Umbilical cord (tissue), 2 donors: ENCODE measurements around the gene GRIP2. TPM values are rescaled to one million over a fixed set of nuclear protein-coding genes. Genes with fewer than 3 reads are reported as not detected.
A peak's percentile ranks its signal among the peaks of the same experiment; 100 is the strongest.

Experiments
- DNase-seq: peaks from one replicate; pipeline ENCODE4 v3.0.0-alpha.2; 2015; ENCODE audit warnings: low spot score
- total RNA-seq: library from RNA; depleted of rRNA; stranded (reverse); fragments of >200 nt; gene quantifications from one replicate; pipeline ENCODE4 v1.2.3, GENCODE V29; 2014; ENCODE audit warnings: low replicate concordance; ENCODE audit not compliant: insufficient read depth

The GRIP2 gene
- total RNA-seq, 1 donor from 2014 or later = 7.7 TPM

- no peak for DNase-seq
Observed at GRCh38 chr3:14485981-14486380, 54.2 kb downstream of the GRIP2 start.

GRCh38 chr3:14484741-14485140 lies 55.4 kb downstream of the GRIP2 start:
- no peak for DNase-seq

GRCh38 chr3:14483286-14483685 lies 56.9 kb downstream of the GRIP2 start:
- DNase-seq = no peak

- DNase-seq = peak; percentile 86
Observed at GRCh38 chr3:14482271-14482721, 57.8 kb downstream of the GRIP2 start.

- no peak for DNase-seq
Observed at GRCh38 chr3:14481646-14482036, 58.5 kb downstream of the GRIP2 start.

- DNase-seq = no peak
Observed at GRCh38 chr3:14481018-14481645, 59.0 kb downstream of the GRIP2 start.

GRCh38 chr3:14480207-14481017 lies 59.7 kb downstream of the GRIP2 start:
- DNase-seq = peak; percentile 82

- DNase-seq = no peak
Observed at GRCh38 chr3:14479591-14479990, 60.6 kb downstream of the GRIP2 start.

- peak; percentile 39 for DNase-seq
Observed at GRCh38 chr3:14478956-14479550, 61.1 kb downstream of the GRIP2 start.

- no peak for DNase-seq
Observed at GRCh38 chr3:14477311-14477935, 62.7 kb downstream of the GRIP2 start.

GRCh38 chr3:14476583-14477265 lies 63.4 kb downstream of the GRIP2 start:
- no peak for DNase-seq

- DNase-seq = peak; percentile 69
Observed at GRCh38 chr3:14475621-14476020, 64.5 kb downstream of the GRIP2 start.

- DNase-seq = no peak
Observed at GRCh38 chr3:14474363-14475081, 65.6 kb downstream of the GRIP2 start.

GRCh38 chr3:14473411-14473891 lies 66.7 kb downstream of the GRIP2 start:
- no peak for DNase-seq

- peak; percentile 87 for DNase-seq
Observed at GRCh38 chr3:14472471-14473351, 67.4 kb downstream of the GRIP2 start.

- no peak for DNase-seq
Observed at GRCh38 chr3:14471690-14472089, 68.5 kb downstream of the GRIP2 start.

- DNase-seq = no peak
Observed at GRCh38 chr3:14471016-14471415, 69.1 kb downstream of the GRIP2 start.

GRCh38 chr3:14470461-14470860 lies 69.7 kb downstream of the GRIP2 start:
- DNase-seq = no peak

- DNase-seq = no peak
Observed at GRCh38 chr3:14468621-14468981, 71.5 kb downstream of the GRIP2 start.
